Stimulated activated CD4-positive, alpha-beta T cell treated with anti-CD3 and anti-CD28 coated beads, TNF-alpha, amount 100 ng/mL, for 24 hours (primary cell): ENCODE data around the gene RAB3C.
"Not testable (repeated sequence)": the region's sequence is repeated elsewhere in the genome, so short reads cannot be mapped to it uniquely, and the experiment has no call there.

Experiments used
- DNase-seq, 3 experiments: peaks; one replicate each; pipeline ENCODE4 v3.0.0-alpha.2; 2020; ENCODE audit warnings: low read depth in 3 of 3

RAB3C gene

DNA sequence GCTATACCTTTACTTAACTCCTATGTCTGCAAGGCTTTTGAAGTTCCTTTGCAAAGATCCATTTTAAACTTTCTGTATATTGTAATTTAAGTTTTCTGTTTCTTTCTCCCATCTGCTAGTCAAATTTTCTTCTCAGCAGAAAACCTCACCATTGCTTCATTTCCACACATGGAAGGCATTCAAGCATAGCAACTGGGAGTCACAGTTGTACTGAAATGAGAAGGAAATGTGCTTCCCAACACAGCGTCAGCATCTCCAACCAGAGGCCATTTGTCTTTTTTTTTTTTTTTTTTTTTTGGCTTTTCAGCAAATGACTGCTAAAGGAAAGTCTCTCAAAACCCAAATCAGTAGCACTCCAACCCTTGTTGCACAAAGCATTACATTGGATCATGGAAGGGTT, 92.5 kb downstream of the RAB3C start:
- DNase-seq = no peak

DNA sequence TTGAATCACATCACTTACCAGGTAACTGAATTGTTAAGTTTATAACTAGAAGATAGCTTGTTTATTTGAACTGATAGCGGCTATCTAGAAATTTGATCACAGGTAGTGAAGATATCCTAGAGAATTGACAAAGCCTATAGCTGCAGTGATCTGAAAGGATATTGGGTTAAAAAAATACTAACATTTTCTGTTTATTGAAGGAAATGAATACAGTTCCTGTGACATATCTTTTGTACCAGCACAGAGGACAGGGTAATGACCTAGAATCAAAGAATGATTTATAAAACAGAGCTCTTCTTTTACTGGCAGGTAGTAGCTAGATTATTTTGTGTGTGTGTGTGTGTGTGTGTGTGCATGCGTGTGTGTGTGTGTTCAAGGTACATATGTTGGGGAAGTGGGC, 94.8 kb downstream of the RAB3C start:
- DNase-seq = no peak

DNA sequence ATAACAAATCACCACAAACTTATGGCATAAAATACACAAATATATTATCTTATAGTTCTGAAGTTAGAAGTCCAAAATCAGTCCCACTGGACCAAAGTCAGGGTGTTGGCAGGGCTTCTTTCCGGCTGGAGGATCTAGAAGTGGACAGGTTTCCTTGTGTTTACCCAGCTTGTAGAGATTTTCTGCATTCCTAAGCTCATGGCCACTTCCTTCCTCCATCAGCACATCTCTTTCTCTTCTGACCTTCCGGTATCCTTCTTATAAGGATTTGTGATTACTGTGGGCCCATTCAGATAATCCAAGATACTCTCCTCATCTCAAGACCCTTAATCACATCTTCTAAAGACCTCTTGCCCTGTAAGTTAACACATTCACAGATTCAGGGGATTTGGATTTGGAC, 97.6 kb downstream of the RAB3C start:
- DNase-seq = no peak

DNA sequence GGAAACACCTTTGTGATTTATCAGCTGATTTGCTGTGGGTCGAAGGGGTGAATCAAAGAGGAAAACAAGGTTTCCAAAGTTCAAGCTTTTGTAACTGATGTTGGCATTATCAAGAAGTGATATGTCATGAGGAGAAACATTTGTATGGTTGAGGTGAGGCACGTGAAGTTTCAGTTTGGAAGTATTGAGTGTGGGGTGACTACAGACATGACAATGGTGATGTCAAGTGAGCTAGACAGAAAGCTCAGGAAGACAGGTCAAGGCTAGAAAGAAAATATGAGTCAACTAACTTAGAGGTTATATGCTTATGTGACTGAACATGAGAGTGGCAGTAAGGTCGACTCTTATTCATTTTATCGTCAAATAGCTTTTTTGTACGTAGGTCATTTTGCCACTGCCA, 99.1 kb downstream of the RAB3C start:
- DNase-seq = no peak

DNA sequence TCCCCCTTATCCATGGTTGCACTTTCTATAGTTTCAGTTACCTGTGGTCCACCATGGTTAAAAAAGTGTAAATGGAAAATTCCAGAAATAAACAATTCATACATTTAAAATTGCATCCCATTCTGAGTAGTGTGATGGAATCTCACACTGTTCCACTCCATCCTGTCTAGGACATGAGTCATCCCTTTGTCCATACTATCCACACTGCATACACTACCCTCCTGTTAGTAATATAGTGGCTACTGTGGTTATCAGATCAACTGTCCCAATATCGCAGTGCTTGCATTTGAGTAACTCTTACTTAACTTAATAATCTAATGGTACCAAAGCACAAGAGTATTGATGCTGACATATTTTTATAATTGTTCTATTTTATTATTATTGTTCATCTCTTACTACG, 100.7 kb downstream of the RAB3C start:
- DNase-seq = no peak

DNA sequence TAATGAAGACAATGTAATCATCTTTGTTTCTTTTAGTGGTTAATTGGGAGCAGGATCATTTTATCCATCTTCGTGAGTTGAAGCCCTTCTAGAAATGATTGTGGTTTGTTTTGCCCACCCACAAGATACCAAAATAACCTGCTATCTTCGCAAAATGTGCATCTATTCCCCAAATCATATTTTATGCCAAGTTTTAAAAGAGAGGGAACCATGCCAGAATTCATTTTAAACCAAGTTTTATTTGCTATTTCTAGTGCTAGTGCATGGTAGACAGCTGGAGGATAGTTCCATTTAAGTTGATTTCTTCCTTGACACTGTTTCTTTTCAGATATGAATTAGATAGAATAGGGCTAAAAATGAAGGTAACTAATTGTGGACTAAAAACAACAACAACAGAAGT, 104.2 kb downstream of the RAB3C start:
- no peak for DNase-seq

DNA sequence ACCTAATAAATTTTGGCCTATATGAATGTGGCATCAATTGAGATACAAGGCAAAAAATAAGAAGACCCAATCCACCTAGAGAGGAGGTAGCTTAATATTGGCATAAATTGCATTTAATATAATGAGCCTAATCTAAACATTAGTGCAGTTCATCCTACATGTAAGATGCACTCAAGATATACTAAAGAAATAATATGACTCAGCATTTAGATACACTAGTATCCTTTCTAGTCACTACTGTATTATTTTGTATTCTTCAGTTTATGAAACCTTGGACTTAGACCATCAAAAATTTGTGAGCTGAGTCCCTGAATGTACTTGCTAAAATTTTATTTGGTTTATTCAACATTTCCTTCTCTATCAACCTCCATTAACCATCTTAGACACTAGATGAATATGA, 104.7 kb downstream of the RAB3C start:
- DNase-seq = no peak

DNA sequence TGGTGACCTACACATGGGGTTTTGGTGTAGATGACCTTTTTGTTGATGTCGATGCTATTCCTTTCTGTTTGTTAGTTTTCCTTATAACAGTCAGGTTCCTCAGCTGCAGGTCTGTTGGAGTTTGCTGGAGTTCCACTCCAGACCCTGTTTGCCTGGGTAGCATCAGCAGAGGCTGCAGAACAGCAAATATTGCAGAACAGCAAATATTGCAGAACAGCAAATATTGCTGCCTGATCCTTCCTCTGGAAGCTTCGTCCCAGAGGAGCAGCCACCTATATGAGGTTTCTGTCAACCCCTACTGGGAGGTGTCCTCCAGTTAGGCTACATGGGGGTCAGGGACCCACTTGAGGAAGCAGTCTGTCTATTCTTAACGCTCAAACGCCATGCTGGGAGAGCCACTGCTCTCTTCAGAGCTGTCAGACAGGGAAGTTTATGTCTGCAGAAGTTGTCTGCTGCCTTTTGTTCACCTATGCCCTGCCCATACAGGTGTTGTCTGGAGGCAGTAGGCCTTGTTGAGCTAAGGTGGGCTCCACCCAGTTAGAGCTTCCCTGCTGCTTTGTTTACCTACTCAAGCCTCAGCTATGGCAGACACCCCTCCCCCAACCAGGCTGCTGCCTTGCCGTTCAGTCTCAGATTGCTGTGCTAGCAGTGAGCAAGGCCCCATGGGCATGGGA, 116.3 kb downstream of the RAB3C start:
- not testable (repeated sequence) for DNase-seq

DNA sequence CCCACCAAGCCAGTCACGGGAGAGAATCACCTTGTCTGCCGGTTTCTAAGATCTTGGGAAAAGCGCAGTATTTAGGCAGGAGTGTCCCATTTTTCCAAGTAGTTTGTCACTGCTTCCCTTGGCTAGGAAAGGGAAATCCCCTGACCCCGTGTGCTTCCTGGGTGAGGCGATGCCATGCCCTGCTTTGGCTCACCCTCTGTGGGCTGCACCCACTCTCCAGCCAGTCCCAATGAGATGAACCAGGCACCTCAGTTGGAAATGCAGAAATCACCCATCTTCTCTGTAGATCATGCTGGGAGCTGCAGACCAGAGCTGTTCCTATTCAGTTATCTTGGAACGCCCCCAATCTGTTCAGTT, 116.9 kb downstream of the RAB3C start:
- no peak for DNase-seq

DNA sequence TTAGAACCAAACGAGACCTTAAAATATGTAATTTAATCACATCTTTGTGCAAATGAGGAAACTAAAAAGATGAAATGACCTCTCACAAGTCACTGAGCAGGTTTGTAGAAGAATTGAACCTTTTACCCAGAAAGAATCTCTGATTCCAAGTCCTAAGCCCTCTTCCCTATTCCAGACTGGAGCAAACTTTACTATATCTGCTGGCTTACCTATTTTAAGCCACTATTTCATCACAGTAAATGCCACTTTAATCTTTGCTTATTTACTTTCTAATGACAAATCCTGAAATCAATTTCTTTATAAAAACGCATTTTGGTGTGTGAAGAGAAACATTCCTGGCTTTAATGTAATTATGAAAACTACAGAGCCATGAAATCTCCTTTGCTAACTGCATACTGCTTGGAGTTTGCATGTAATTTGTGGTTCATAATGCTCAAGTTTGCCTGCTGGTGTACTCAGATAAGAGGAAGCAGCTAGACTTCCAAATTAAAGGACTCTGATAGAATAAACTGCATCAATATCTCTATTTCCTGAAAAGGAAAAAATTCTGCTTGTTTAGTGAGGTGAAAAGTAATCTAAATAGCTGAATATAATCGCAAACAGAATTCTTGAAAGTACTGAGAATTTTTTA, 121.2 kb downstream of the RAB3C start:
- DNase-seq = no peak

DNA sequence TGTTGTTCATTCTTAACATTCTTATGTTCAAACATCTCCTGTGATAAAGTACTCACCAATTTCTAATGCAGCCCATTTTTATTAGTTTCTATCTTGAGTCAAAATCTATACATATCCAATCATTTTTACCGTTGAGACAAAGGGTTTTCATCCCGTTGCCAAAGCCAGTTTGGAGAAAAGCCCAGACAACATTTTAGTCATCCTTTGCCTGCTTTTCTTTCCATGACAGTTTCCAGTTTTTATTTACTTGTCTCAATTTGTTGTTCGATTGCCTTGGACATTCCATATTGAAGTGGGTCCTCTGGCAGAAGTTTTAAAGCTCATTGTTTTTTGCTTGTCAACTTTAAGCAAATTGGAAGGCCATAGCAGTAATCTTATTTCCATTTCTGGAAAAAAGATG, 123.9 kb downstream of the RAB3C start:
- DNase-seq = no peak

DNA sequence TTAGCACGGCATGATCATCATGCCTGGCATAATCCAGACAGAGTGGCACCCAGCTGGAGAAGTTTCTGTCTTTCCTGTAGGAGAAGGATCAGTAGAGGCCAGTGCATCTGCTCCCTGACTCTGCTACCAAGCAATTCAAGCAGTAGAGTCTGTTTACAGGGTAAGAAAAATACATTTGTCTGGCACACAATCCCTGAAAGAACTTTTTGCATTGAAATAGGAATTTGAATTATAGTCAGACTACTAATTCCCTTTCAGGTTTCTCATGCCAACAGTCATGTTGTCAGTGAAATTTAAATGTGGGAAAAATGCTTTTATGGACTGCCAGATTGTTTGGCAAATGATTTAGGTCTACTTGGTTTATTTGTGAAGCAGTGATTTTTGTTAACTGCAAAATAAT, 125.6 kb downstream of the RAB3C start:
- DNase-seq = no peak

DNA sequence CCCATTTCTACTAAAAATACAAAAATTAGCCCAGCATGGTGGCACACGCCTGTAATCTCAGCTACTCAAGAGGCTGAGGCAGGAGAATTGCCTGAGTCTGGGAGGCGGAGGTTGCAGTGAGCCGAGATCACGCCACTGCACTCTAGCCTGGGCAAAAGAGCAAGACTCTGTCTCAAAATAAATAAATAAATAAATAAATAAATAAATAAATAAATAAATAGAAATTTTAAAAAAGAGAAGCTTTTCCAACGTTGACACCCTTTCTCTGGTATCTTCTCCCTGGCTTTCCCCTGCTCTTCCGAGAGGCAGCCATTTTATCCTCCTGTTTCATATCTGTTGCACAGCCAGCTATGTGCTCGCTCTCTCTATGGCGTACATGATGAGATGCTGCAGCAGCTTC, 127.5 kb downstream of the RAB3C start:
- DNase-seq = not testable (repeated sequence)

DNA sequence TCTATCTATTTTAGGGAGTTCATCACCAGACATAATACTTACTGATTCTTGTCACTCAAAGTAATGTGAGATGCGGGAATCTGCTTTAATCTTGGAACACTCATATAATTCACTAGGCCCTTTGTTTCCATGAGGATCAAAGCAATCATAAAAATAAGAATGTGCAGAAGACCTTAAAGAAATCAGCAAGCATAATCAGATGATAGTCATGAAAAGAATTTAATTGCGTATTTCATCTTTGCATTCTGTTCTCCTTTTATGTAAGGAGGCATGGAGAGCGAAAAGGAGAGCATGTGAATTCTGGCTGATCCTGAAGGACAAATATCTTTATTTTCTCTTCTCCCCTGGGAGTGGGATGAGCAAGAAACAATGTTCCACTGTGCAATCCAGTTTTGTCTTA, 128.0 kb downstream of the RAB3C start:
- DNase-seq = no peak

DNA sequence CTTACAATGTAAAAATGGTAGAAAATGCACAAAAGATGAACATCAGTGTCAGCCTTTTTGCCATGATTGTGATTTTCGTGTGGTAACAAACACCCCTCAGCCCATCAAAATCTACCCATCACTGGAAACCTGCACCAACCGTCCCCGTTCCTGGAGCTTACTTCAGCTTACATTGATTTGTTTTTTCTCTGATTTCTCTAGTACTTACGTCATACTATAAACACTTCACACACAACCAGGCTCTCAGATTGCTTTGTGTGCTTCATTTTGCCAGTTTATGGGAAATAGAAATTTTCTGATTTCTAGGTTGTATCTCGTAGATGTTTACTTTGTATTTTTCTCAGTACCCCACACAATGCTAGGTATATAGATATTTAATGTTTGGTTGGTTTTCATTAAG, 129.1 kb downstream of the RAB3C start:
- DNase-seq = no peak

DNA sequence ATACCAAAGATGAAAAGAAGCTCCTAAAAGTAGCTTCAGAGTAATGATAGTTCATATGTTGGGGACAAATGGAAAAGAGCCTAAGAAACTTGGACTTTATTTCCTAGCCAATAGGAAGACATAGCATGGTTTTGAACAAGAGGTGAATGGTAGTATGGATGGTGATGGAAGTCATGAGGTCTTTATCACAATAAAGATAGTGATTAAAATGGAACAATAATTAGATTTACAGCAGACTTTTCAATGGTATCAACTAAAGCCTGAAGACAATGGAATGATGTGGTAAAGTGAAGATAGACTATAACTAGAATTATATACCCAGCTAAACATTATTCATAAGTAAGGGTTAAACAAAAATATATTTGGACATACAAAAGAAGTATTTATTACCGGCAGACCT, 131.2 kb downstream of the RAB3C start:
- DNase-seq = no peak

DNA sequence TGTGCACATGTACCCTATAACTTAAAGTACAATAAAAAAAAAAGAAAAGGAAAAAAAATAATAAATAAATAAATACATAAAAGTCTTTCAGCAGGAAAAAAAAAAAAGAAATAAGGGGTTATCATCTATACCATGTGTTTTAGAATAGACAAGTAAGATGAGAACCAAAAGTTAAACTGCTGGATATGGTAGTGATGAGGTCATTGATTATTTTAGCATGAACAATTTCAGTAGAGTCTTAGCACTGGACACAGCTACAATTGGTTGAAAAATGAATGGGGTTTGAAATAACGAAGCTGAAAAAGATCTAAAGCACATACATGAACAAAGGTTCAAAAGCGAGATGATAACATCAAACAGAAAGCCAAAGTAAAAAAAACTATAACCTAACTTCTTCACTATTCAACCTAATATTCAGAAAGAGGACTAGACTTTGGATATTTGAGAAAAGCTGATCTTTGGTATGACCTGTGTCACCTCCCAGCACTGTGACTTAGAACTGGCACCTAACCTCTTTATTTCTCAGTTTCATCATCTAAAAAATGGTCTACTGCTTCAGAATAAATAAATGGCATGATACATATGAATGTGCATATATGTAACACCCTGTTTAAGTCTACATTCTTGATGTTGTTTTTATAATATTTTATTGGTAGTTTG, 133.3 kb downstream of the RAB3C start:
- DNase-seq = no peak

DNA sequence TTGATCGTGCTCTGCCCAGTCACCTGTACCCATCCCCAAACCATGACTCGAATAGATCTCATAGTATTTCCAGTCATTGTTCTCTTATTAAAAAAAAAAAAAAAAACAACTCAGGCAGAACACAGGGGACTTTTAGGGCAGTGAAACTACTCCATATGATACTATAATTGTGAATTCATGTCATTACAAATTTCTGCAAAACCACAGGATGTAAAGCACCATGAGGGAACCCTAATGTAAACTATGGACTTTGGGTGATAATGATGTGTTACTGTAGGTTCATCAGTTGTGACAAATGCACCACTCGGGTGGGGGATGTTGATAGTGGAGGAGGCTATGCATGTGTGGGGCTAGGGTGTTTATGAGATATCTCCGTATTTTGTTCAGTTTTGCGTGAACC, 133.8 kb downstream of the RAB3C start:
- no peak for DNase-seq

DNA sequence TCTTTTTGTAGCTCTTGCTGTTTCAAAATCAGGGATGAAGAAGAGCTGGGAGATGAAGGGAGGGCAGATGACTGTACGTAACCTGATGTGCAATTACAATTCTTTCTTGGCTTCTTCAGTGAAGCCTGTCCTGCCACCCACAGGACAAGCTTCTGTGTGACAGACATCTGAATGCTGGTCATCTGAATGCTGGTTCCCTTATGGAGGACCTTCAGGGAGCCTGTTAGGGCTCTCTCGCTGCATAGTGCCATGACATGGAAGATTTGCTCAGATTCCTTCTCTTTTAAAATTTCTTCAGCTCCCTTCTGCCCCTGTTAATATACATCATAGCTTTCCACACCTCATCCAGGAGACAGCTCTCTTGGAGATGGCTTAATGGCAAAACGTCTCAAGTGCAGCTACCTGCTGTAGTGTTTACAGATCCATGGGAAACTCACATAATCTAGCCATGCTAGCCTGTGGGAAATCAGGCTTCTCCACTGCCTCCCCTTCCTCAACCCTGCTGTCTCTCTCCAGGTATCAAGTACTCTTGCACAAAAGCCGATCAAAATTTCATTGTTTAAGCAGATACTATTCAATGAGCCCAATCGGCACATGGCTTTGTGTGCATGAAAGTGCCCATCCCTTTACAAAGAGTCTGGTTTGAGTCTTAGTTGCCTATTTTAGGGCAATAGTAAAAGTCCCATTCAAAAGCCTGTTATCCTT, 134.6 kb downstream of the RAB3C start:
- DNase-seq = no peak

DNA sequence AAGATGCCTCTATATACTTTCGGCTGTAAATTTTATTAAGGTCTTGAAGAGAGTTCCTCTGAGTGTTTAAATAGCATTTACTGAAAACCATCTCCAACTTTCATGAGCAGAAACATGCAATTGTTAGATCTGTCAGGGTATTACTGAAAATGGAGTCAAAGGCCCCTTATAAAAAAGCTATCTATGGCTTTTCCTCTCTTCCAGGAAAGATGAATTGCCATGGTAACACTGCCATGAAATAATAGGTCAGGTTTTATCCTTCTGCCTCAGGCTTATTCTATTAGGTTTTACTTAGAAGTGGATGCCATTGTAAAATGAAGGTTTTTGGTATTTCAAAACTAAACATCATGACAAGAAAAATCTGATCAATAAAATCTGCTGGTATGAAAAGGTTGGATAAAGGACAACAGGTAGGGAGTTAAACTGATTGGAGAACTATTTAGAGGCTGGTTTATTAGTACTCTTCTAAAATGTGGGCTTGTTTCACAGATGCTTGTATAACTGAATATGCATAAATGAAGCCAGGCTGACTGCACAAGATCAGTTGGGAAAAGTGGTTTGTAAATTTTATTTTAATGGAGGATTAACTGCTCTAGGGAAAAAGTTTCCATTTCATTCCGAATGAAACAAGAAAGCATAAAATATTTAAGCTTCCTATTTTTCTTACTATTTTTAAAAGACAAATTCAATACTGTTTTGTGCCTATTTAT, 135.5 kb downstream of the RAB3C start:
- no peak for DNase-seq

DNA sequence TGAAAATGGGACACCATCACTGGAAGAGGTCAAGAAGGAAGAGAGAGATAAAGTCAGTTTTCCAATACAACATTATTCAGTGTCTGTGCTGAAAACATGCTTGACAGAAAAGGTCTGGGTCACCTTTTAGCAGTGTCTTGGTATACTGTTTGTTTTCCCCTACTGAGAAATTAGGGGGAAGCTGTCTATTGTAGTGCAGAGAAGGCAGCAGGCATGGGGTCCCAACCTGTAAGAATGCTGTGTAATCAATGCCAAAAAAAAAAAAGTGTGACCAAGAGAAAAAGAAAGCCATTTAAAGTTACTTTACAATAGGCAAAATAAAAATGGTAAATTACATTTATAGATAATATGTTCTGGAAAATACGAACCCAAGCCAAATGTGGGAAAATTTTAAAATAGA, 139.3 kb downstream of the RAB3C start:
- DNase-seq = no peak

DNA sequence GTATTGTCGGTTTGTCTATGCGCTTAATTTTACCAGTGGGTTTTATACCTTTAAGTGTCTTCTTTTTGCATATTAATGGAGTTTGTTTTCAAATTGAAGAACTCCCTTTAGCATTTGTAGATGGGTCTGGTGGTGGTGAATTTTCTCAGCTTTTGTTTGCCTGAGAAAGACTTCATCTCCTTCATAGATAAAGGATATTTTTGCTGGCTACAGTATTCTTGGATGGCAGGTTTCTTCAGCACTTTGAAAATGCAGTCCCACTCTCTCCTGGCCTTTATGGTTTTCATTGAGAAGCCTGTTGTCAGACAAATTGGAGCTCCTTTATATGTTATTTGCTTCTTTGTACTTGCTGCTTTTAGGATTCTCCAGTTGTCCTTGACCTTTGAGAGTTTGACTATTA, 142.1 kb downstream of the RAB3C start:
- DNase-seq = no peak
